Astrocyte (in vitro differentiated cells and primary cell): ENCODE measurements around the gene CTNNA2.

Experiments
- CTCF ChIP-seq: IDR thresholded peaks from 2 replicates; pipeline ENCODE4 v1.5.1; 2011; ENCODE audit warnings: low read depth, mild to moderate bottlenecking, inconsistent platforms, low read length, moderate library complexity; ENCODE audit not compliant: insufficient read depth
- EZH2 ChIP-seq: IDR thresholded peaks from 2 replicates; pipeline ENCODE4 v1.6.1; 2012; ENCODE audit warnings: mild to moderate bottlenecking, low read length, inconsistent platforms; ENCODE audit not compliant: insufficient read depth

GRCh38 chr2:79670198-79670597 is 157.3 kb downstream of the CTNNA2 start:
- TF ChIP-seq CTCF (no peak), EZH2 (no peak)
